HG02571 (cell line): ENCODE results near the gene TRIM44.

Source experiments
- ATAC-seq: cut with Tn5 transposase; IDR thresholded peaks from one replicate; pipeline ENCODE4 v1.9.1; 2021; ENCODE audit warnings: mild to moderate bottlenecking, moderate library complexity; ENCODE audit not compliant: unreplicated experiment

TRIM44 gene

DNA sequence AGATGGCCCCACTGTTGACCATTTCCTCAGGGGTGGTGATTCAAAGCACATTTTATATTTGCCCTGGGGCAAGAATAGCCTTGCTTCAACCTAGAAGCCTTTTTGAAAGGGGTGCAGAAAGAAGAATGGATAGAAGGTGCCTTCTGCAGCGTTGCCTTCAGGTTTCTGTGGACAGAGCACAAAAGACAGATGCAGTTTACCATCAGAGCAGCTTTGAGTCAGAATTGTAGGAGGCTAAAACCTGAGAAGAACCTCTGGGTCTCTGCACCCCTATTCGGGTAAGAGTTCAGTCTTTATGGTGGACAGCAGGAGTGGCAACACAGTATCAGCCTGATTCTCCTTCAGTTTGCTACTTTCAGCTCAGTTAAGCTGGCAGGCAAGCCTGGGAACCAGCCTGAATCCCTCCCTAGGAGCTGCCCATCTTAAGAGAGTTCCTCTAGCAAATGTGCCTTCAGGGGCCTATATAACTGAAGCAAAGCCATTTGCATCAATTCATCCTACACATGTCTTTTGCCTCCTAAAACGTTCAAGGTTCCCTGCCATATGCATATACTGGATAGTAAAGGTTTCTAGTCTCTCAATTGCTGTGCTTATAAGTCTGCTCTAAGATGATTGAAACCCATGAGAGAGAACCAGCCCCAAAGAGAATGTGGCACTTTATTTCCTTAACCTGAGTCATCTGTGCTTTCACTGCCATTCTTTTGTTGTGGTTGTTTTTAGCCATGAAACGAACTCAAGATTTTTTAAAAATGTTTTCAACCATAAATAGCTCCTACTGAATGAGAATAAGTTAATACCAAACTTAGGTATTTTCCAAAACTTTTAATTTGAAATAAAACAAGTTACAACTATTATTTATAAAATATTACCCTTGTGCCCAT is 123.0 kb downstream of the TRIM44 start:
- ATAC-seq, result peak; percentile 55

DNA sequence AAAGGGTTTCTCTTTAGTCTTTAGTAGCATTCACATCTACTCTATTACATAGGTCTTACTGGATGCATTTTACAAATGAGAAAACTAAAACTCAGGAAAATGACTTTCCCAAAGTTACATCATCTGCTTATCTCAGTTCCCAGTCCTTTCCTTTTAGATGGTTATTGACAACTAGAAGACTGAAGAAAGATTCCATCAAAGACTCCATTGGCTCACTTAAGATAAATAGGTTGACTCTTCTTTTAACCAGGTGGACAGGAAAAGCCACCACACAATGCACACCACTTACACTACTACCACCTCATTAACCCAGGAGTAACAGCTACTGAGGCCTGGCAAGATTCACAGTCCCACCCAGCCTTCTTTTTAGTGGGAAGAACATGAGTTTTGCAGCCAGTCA is 123.6 kb downstream of the TRIM44 start:
- ATAC-seq, result no peak

- ATAC-seq, result no peak
These were observed 124.5 kb downstream of the TRIM44 start for GRCh38 chr11:35787013-35787504.

DNA sequence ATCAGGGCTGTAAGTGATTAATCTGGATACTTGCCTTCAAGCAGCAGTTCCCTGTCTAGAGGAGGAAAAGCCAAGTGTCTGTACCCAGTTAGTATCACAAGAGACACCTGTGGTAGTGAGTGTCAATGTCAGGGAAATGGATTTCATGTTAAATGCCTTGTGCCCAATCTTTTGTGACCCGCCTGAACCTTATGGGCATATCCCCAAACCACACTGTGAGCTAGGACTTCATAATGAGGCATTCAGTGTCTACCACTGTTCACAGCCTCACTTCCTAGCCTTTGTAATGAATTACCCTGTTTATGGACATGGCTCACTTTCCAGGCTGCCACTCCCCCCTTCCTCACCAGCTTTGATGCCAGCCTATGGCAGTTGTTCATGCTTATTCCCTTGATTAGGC is 125.1 kb downstream of the TRIM44 start:
- no peak for ATAC-seq

GRCh38 chr11:35791088-35791958 is 128.7 kb downstream of the TRIM44 start:
- ATAC-seq, result no peak

- no peak for ATAC-seq
These were observed 129.7 kb downstream of the TRIM44 start for GRCh38 chr11:35792148-35792845.

DNA sequence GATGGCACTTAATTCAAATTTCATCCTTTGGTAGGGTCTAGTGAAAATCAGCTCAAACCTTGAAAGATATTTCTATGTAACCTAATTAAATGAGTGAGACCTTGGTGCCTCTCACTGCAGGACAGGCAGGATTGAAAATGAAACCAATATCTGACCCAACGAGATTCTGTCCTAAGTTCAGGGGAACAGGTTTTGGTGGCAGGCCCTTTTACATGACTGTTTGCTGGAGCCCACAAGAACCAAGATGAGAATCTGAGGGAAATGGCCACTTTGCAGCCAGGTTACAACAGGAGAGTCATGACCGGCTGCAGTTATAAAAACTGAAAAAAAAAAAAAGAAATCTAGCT is 130.2 kb downstream of the TRIM44 start:
- ATAC-seq, result no peak

DNA sequence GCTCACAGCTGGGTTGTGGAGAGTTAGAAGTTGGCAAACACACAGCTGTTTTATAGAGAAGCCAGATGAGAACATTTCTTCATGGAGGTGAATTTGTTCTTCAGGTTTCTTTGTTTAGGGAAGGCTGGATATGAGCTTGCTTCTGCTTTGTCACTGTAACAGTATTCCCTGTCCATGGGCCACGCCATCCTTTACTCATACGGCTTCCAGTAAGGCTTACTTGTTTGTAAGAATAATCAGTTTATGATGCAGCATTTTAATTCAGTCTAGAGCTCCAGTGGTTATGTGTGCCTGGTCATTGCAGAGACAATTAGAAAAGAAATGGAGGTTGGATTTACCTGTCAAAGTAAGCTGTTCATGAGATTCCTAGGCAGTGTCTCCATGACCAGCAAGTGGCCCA is 131.8 kb downstream of the TRIM44 start:
- ATAC-seq, result no peak

GRCh38 chr11:35794850-35795249 is 132.3 kb downstream of the TRIM44 start:
- no peak for ATAC-seq

DNA sequence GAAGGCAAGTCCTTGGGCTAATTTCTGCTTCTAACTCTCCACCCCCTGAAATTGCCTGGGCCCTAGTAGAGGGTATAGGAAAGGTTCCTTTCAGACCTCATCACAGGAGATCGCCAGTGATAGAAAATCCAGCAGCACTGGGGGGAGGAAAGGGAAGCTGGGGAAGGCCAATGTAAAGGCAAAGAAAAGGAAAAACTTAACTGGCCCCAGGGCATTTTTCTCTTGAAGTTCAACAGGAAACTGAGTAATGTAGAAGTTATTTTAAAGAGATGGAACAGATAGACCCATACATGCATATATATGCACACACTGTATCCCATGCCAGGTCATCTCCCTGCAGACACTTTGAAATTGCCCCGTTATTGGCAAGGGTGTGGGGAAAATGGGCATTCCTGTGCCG is 134.0 kb downstream of the TRIM44 start:
- no peak for ATAC-seq

DNA sequence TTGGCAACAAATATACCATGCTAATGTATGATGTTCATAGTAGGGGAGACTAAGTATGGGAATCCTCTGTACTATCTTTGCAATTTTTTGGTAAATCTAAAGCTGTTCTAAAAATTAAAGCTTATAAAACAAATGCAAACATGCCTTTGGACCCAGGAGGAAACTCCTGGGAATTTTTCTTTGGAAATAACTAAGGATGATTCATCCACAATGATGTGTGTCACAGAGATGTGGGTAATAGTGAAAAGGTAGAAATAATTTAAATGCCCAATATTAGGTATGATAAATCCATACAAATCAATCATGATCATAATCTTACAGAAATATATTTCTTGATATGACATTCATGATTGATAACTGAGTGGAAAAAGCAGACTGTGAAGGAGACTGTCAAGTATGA is 135.8 kb downstream of the TRIM44 start:
- ATAC-seq, result no peak

DNA sequence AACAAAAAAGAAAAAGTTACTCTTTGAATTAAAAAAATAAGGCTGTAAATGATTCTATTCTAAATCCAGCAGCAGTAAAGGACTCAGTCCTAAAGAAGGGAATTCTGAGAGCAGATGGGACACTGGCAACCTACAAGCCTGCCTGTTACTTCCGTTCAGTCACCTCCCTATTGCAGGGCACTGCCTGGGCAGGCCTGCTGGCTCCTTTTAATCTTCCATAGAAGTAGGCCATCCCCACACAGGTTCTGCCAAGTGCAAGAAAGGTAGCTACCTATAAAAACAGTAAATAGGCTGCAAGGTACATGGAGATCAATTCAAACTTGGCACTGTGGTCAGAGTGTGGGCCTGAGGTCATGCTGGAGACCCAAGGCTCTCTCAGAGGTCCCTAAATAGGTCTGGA is 136.4 kb downstream of the TRIM44 start:
- ATAC-seq, result no peak

DNA sequence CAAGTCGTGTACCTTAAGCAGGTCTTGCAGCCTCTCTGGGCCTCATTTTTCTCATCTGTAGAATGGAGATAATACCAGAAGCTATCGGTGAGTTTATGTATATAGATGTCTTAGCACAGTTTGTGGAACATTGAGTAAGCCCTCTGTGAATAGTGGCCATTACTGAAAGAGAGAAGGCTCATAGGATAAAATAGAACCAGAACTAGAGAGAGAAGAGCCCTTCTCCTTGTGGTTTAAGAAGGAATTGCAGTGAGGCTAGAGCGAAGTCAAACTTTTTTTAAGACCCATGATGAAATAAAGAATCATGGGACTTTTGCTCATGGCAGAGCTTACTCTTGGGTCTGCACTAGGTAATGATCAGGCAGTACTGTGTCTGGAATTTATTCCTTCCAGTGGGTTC is 137.1 kb downstream of the TRIM44 start:
- no peak for ATAC-seq

GRCh38 chr11:35800970-35801953 is 138.7 kb downstream of the TRIM44 start:
- no peak for ATAC-seq

DNA sequence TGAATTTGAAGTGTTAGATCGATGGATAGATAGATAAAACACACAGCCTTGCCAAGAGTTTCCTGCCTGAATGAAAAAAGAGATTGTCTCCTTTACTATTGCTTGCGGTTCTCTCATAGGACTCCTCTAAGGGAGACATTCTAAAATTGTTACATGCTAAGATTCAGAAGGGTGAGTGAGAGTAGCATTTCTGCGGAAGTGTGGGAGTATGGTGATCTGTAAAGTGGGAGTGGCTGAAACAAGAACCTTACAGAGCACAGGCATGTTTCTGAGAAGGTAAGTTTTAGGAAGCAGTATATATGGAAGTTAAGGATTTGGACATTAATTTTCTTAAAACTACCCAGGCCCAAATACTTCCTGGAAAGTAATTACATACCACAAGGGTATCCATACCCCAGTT is 139.6 kb downstream of the TRIM44 start:
- no peak for ATAC-seq

GRCh38 chr11:35802672-35803071 is 140.1 kb downstream of the TRIM44 start:
- ATAC-seq, result no peak

DNA sequence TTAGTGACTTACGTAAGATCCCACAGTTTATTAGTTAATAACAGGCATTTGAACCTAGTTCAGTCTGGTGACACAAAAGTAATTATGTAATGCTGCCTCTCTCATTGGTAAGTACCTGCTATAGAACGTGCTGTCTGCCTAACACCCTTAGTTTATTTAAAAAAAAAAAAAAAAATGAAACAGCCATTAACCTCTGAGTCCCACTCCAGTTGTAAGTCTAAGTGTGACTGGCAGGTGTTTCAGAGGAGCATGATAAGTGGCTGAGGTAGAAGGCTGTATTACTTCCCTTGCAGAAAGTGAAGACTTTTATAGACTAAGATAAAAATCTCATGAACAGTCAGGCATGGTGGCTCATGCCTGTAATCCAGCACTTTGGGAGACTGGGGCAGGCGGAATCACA is 140.5 kb downstream of the TRIM44 start:
- ATAC-seq, result no peak

DNA sequence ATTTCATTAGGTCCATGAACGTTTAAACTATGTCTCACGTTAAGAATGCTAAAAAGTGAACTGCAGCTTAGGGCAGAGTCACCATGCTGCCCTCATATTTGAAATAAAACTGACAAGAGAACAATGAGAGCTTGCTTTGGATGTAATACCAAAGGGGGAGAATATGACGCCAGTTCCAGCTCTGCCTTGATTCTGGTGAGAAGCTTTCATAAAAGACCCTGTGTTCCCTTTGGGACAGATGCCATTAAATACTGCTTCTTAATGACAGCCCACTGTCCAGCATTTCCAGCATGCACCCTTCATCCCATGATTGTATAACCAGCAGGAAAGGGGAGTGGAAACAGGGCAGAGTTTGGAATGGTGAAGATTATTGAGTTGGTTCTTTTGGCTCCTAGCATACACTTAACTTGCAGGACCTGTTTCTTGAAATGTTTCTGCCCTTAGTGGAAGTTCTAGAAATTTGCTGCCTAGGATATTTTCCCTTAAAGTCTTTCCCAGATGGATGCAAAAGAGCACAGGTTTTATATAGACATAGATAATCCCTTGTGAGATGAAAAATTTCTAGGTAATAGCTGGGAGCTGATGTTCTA is 142.0 kb downstream of the TRIM44 start:
- no peak for ATAC-seq

DNA sequence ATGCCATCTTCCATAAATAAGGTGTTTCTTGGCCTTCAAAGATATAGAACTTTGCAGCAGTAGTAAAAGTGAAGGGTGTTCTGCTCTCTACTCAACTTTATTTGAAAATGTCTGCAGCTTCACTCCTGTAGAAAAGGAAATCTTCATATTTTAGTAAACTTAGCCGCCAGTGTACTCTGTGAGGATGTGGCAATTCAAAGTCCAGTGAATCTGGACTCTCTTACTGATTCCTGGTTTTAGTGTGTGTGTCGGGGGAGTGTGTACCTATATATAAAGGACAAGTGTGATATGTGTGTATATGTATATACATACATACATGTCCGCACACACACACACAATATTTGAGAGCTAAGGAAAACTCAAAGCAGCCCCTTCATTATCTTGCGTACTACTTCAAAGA is 147.0 kb downstream of the TRIM44 start:
- ATAC-seq, result no peak
